LNCAP (cell line): ENCODE measurements around the gene LRFN5.

Experiments used
- TF ChIP-seq, protein P1 (sequence below): fragments of 450-650 bp; IDR thresholded peaks from 2 replicates; pipeline ENCODE4 v1.5.1; 2017; ENCODE audit warnings: mild to moderate bottlenecking

Gene LRFN5

DNA sequence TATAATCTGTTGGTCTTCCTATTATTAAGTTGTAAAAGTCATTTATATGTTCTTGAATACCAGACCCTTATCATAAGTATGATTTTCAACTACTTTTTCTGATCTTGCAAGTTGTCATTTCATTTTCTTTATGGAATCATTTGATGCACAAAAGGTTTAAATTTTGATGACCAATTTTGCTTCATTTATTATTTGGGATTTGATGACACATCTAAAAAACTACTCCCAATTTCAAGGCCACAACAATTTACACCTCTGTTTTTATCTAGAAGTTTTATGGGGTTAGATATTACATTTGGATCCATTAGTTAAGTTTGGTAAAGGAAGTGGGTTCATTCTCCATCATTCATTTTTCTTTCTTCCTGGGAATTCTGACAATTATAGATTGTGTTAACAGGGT lies 259.2 kb downstream of the LRFN5 start:
- TF ChIP-seq, protein P1, sequence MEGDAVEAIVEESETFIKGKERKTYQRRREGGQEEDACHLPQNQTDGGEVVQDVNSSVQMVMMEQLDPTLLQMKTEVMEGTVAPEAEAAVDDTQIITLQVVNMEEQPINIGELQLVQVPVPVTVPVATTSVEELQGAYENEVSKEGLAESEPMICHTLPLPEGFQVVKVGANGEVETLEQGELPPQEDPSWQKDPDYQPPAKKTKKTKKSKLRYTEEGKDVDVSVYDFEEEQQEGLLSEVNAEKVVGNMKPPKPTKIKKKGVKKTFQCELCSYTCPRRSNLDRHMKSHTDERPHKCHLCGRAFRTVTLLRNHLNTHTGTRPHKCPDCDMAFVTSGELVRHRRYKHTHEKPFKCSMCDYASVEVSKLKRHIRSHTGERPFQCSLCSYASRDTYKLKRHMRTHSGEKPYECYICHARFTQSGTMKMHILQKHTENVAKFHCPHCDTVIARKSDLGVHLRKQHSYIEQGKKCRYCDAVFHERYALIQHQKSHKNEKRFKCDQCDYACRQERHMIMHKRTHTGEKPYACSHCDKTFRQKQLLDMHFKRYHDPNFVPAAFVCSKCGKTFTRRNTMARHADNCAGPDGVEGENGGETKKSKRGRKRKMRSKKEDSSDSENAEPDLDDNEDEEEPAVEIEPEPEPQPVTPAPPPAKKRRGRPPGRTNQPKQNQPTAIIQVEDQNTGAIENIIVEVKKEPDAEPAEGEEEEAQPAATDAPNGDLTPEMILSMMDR, result no peak

DNA sequence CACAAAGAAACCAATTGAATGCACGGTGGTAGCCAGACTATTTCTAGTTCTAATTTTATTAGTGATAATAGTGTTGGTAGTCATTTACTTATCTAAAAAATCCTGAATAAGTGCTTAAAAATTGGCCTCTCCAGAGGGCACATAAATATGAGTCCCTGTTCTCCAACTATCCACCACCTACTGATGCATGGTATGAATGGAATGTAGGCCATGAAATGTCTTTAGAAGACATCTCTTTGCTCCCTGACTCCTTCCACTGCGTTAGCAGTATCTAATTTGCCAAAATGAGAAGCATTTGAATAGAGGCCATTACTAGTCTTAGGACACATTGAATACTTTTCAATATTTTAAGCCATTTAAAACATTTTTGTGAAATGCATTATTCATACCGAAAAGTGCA lies 261.7 kb downstream of the LRFN5 start:
- TF ChIP-seq, protein P1, result no peak

DNA sequence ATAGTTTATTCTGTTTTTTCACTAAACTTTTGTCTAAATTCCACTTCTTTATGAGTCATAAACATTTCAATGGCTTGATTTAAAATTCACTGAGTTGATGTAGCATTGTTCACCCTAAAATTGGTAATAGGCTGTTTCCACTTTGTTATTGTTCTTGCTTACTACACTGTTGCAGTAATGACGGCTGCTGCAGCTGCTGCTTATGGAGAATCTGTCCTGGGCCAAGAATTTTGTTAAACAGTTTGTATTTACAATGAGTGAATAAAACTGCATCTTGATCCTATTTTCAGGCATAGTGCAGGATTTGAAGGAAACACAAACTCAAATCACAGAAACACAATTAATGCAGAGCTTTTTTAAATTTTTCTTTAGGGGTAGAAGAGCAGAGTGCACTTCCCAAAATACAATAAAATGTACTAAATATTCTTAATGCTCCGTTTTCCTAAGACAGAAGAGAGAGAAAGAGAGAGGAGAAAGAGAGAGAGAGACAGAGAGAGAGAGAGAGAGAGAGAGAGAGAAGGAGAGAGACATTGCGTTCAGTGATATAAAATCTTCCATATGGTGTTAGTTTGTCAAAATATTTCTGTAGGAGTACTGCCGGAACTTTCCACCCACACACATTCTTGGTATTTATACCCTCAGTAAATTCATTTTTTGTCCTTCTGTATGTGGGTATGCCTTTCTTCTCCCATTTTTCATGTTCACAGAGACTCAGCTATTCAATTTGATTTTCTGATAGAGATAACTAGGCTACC lies 266.4 kb downstream of the LRFN5 start:
- TF ChIP-seq, protein P1, result no peak

DNA sequence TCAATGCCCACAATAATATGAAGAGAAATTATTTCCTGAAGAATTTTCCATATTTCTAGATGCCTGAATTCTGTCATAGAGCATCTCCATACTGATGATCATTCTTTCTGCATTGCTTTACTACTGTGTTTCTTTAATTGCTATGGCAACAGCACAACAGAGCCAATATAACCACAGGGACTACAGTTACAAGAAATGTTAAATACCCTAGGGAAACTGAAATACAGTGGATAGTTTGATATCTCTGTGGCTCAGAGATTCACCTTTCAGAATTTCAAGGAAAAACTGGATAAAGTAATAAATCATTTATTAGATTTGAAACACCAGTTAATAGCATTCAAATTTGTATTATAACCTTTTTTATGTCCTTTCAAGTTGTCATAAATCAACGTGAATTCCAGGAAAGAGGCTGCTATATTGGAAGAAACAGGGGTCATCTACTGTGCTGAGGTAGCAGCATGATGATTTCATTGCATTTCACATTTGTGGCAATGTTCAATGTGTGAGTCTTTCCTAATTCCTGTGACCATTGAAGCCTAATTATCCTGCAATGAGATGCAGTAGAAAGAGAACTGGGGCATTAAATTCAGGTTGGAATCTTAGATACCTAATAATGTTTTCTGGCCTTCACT lies 267.1 kb downstream of the LRFN5 start:
- TF ChIP-seq, protein P1, result no peak

DNA sequence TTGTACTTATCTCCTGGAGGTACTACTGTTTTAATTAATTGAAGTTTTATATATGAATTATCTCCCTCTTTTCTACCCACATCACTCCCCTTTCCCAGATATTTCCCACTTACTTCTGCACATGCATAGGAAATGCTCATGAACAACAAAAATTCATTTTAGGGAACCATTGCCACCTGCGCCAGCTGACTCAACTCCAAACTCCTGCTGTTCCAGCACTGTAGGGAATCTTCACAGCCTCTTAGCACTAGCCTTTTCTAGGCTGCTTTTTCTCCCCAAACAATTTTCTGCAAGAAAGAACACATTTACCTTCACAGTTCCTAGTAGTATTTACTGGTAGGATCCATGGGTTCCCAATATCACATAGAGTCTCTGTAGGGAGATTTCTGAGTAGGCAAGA lies 268.4 kb downstream of the LRFN5 start:
- TF ChIP-seq, protein P1, result no peak

DNA sequence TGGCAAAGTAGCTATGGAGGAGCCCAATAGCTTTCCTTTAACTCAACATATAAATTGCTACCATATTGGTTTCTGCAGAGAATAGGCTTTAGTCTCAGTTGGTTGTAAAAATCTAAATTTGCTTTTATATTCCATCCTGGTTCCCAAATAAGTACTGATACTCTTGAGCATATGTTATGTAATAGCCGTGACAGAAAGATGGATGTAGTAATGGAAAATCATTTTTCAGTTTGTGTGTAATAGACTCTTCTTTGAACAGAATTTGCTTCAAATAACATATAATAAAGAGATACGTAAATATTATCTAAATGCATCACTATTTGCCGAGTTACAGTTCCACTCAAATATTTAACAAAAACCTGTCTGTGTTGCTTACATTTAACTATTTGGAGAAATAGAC lies 271.6 kb downstream of the LRFN5 start:
- TF ChIP-seq, protein P1, result no peak

DNA sequence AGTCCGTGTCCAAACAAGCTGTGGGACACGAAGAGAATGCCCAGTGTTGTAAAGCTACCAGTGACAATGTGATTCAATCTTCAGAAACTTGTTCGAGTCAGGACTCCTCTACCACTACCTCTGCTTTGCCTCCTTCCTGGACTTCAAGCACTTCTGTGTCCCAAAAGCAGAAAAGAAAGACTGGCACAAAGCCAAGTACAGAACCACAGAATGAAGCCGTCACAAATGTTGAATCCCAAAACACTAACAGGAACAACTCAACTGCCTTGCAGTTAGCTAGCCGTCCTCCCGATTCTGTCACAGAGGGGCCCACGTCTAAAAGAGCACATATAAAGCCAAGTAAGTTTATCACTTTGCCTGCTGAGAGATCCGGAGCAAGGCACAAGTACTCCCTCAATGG lies 284.9 kb downstream of the LRFN5 start:
- TF ChIP-seq, protein P1, result no peak
